ENCODE measurements around the gene ID1. TPM values are rescaled to one million over a fixed set of nuclear protein-coding genes. Genes with fewer than 3 reads are reported as not detected.
"Not testable (repeated sequence)": the region's sequence is repeated elsewhere in the genome, so short reads cannot be mapped to it uniquely, and the experiment has no call there.

ID1 gene
- total and polyA plus RNA-seq, 12 donors: 42.8 to 551 (median 125) TPM

GRCh38 chr20:31642837-31643236, 37.7 kb downstream of the ID1 start:
- no peak for DNase-seq
- Histone ChIP-seq H3K4me3 (no peak overlapping the region), H3K4me1 (peaks cover 0 to 5% (median 0%) of the 10 kb centered on the region in 9 donors), H3K36me3 (no peaks in the 10 kb centered on the region), H3K27me3 (peaks cover 0 to 4% (median under 1%) of the 10 kb centered on the region in 7 donors), H3K9me3 (no peaks in the 10 kb centered on the region), H3K27ac (no peak overlapping the region)
- TF ChIP-seq CTCF (IDR thresholded peaks at IDR 0.05): no peak
- ATAC-seq: no peak
- intact Hi-C loops (cut with DNase I): no loop called here
- 71 to 83% methylated on average over 1 of the region's 1 CpG for WGBS, 2 donors

GRCh38 chr20:31643522-31643921, 38.4 kb downstream of the ID1 start:
- H3K27me3 ChIP-seq: no peaks in the 10 kb centered on the region
- DNase-seq (no peak), ATAC-seq (no peak)
- no peaks in the 10 kb centered on the region for H3K9me3 ChIP-seq
- no peak for TF ChIP-seq CTCF (IDR thresholded peaks at IDR 0.05)
- H3K27ac ChIP-seq: no peak overlapping the region
- intact Hi-C loops (cut with DNase I): no loop called here
- 89 to 95% methylated on average over 4 of the region's 4 CpGs for WGBS, 2 donors
- H3K4me1 ChIP-seq: peaks cover 0 to 4% (median 0%) of the 10 kb centered on the region in 9 donors
- no peaks in the 10 kb centered on the region for H3K36me3 ChIP-seq
- no peak overlapping the region for H3K4me3 ChIP-seq

- no peak overlapping the region for H3K27ac ChIP-seq
- H3K9me3 ChIP-seq: no peaks in the 10 kb centered on the region
- DNase-seq (no peak), ATAC-seq (peak in 2 of 8 donors; percentile 21 to 41)
- no peaks in the 10 kb centered on the region for H3K36me3 ChIP-seq
- no peak overlapping the region for H3K4me3 ChIP-seq
- no peak for TF ChIP-seq CTCF (IDR thresholded peaks at IDR 0.05)
- intact Hi-C loops (cut with DNase I): no loop called here
- H3K27me3 ChIP-seq: no peaks in the 10 kb centered on the region
- WGBS, 2 donors: 74 to 79% methylated on average over 8 of the region's 8 CpGs
- H3K4me1 ChIP-seq: peaks cover 0 to 4% (median 0%) of the 10 kb centered on the region in 9 donors
Measured at GRCh38 chr20:31644701-31645100, 39.6 kb downstream of the ID1 start.

GRCh38 chr20:31648104-31648503, 43.0 kb downstream of the ID1 start:
- peaks cover 0 to 12% (median 8%) of the 10 kb centered on the region in 9 donors for H3K4me1 ChIP-seq
- intact Hi-C loops (cut with DNase I); H3K27ac ChIP-seq; H3K9me3 ChIP-seq; DNase-seq; H3K4me3 ChIP-seq; H3K27me3 ChIP-seq; H3K36me3 ChIP-seq; ATAC-seq: not testable (repeated sequence)
- WGBS, 2 donors: 81 to 90% methylated on average over 3 of the region's 3 CpGs

- no peaks in the 10 kb centered on the region for H3K36me3 ChIP-seq
- H3K27me3 ChIP-seq: no peaks in the 10 kb centered on the region
- ATAC-seq: peak in 4 of 8 donors; percentile 41 to 59 (median 50)
- H3K9me3 ChIP-seq: no peaks in the 10 kb centered on the region
- no peak for DNase-seq
- WGBS, 2 donors: 20 to 28% methylated on average over 5 of the region's 5 CpGs
- TF ChIP-seq CTCF (IDR thresholded peaks at IDR 0.05): no peak
- peaks cover 0 to 19% (median 13%) of the 10 kb centered on the region in 9 donors for H3K4me1 ChIP-seq
- intact Hi-C loops (cut with DNase I): no loop called here
- H3K27ac ChIP-seq: peak overlapping the region in 1 of 10 donors; percentile 15
- H3K4me3 ChIP-seq: no peak overlapping the region
Measured at GRCh38 chr20:31652917-31653396, 47.9 kb downstream of the ID1 start.
